B cell (primary cell): ENCODE data around the gene FAM117B. TPM values are rescaled to one million over a fixed set of nuclear protein-coding genes. Genes with fewer than 3 reads are reported as not detected.
A peak's percentile ranks its signal among the peaks of the same experiment; 100 is the strongest.

Source experiments
- ATAC-seq: fragments of 200-7000 bp; cut with Tn5 transposase; one replicate; pipeline ENCODE4 v1.10.0; 2021; ENCODE audit warnings: low read depth, mild to moderate bottlenecking, moderate number of reproducible peaks, moderate library complexity
- CTCF ChIA-PET: fragments of 350-600 bp; sonication (Branson Sonifier 250); formaldehyde crosslinking; loops from one replicate; lab custom pipeline; 2021; ENCODE audit warnings: antibody characterized with exemption, inconsistent platforms; lab: Charles Lee
- POLR2A ChIA-PET: fragments of 350-600 bp; sonication (Branson Sonifier 250); formaldehyde crosslinking; loops from one replicate; lab custom pipeline; 2021; ENCODE audit warnings: antibody characterized with exemption; lab: Charles Lee
- DNase-seq: peaks from one replicate; pipeline ENCODE4 v3.0.0; 2013
- H2AFZ ChIP-seq: 2 replicates; pipeline ENCODE4 v1.6.1; 2012; ENCODE audit warnings: mild to moderate bottlenecking, low read depth, low read length; ENCODE audit not compliant: insufficient read depth, poor library complexity, severe bottlenecking
- H3K27ac ChIP-seq, 2 donors: 1 replicate in 1 of 2; 2 replicates in 1 of 2; pipeline ENCODE4 v1.5.1; 2012 to 2013; ENCODE audit warnings: low read length in 2 of 2, mild to moderate bottlenecking in 2 of 2, moderate library complexity in 1 of 2
- H3K27me3 ChIP-seq, 4 experiments: fragments of 200-600 bp in 1 of 4; sonication (generic) in 1 of 4; replicated peaks in 1 of 4; 1 replicate in 2 of 4; 2 replicates in 2 of 4; pipeline versions ENCODE4 v1.6.1 to v1.7.0; 2013 to 2016; ENCODE audit warnings: low read length in 3 of 4, mild to moderate bottlenecking in 2 of 4, mixed read lengths in 1 of 4, moderate library complexity in 1 of 4; ENCODE audit not compliant: insufficient read depth in 4 of 4, control insufficient read depth in 3 of 4; ENCODE audit errors: control extremely low read depth in 1 of 4
- H3K36me3 ChIP-seq, 2 experiments: replicated peaks in 1 of 2; 1 replicate in 1 of 2; 2 replicates in 1 of 2; pipeline versions ENCODE4 v1.6.1 to v1.7.1; 2013; ENCODE audit warnings: low read length in 1 of 2; ENCODE audit not compliant: insufficient read depth in 2 of 2, control insufficient read depth in 1 of 2; ENCODE audit errors: control extremely low read depth in 1 of 2, extremely low read depth in 1 of 2
- H3K4me1 ChIP-seq, 2 donors: fragments of 200-600 bp in 1 of 2; sonication (generic) in 1 of 2; 1 replicate in 1 of 2; 2 replicates in 1 of 2; pipeline versions ENCODE4 v1.5.1 to v1.6.1; 2013 to 2017; ENCODE audit warnings: low read length in 2 of 2; ENCODE audit not compliant: control insufficient read depth in 2 of 2, insufficient read depth in 2 of 2
- H3K4me2 ChIP-seq: replicated peaks from 2 replicates; pipeline ENCODE3; 2012; ENCODE audit warnings: mild to moderate bottlenecking, low read depth, low read length; ENCODE audit not compliant: poor library complexity, severe bottlenecking
- H3K4me3 ChIP-seq, 5 experiments: fragments of 200-600 bp in 1 of 5; sonication (generic) in 1 of 5; 1 replicate in 3 of 5; 2 replicates in 2 of 5; pipeline versions ENCODE4 v1.5.1 to v1.7.0; 2011 to 2016; ENCODE audit warnings: low read length in 4 of 5, mild to moderate bottlenecking in 4 of 5, low read depth in 2 of 5, control low read depth in 1 of 5, moderate library complexity in 1 of 5; ENCODE audit not compliant: insufficient read depth in 1 of 5; ENCODE audit errors: control extremely low read depth in 1 of 5, extremely low read depth in 1 of 5
- H3K79me2 ChIP-seq: fragments of 200-600 bp; sonication (generic); one replicate; pipeline ENCODE4 v1.6.0; 2016; ENCODE audit warnings: low read length; ENCODE audit not compliant: control insufficient read depth, insufficient read depth
- H3K9ac ChIP-seq: fragments of 200-600 bp; sonication (generic); 2 replicates; pipeline ENCODE4 v1.6.1; 2017; ENCODE audit warnings: mild to moderate bottlenecking, low read length, moderate library complexity
- H3K9me3 ChIP-seq, 3 donors: one replicate each; pipeline versions ENCODE4 v1.6.1 to v1.7.1; 2013; ENCODE audit warnings: low read length in 2 of 3; ENCODE audit not compliant: control insufficient read depth in 2 of 3, insufficient read depth in 1 of 3; ENCODE audit errors: control extremely low read depth in 1 of 3
- H4K20me1 ChIP-seq: 2 replicates; pipeline ENCODE4 v1.6.0; 2012; ENCODE audit warnings: mild to moderate bottlenecking, low read length; ENCODE audit not compliant: insufficient read depth, control insufficient read depth, poor library complexity, severe bottlenecking
- H3K27ac Mint-ChIP-seq: one replicate; pipeline ENCODE4 v1.8.0; 2021; ENCODE audit warnings: mixed read lengths
- H3K27me3 Mint-ChIP-seq: one replicate; pipeline ENCODE4 v1.8.0; 2021; ENCODE audit warnings: mixed read lengths
- H3K4me1 Mint-ChIP-seq: one replicate; pipeline ENCODE4 v1.8.0; 2021; ENCODE audit warnings: mixed read lengths
- H3K4me3 Mint-ChIP-seq: one replicate; pipeline ENCODE4 v1.8.0; 2021; ENCODE audit warnings: mixed read lengths
- H3K9me3 Mint-ChIP-seq: one replicate; pipeline ENCODE4 v1.8.0; 2022; ENCODE audit warnings: mixed read lengths; ENCODE audit not compliant: insufficient read depth
- CTCF ChIP-seq: fragments of 200-600 bp; IDR thresholded peaks from one replicate; pipeline ENCODE4 v1.8.0; 2022; ENCODE audit warnings: antibody characterized with exemption, mild to moderate bottlenecking
- EZH2 ChIP-seq: IDR thresholded peaks from 2 replicates; pipeline ENCODE4 v1.6.1; 2012; ENCODE audit warnings: borderline replicate concordance, low read depth, mild to moderate bottlenecking, moderate library complexity, low read length; ENCODE audit not compliant: insufficient read depth, poor library complexity, severe bottlenecking
- WGBS: methylation state at CpG from one replicate; pipeline ENCODE4 v1.1.5; 2013; ENCODE audit warnings: missing lambda C conversion rate; ENCODE audit not compliant: insufficient coverage; 5-methylcytosine and 5-hydroxymethylcytosine counted together
- intact Hi-C: fragments of 100-400 bp; cut with micrococcal nuclease; formaldehyde crosslinking; loops from one replicate; pipeline ENCODE4 v1.10.0; 2022
- polyA plus RNA-seq: library from polyadenylated mRNA; depleted of rRNA; stranded (reverse); fragments of >200 nt; gene quantifications from 2 replicates; pipeline ENCODE4 v1.2.3, GENCODE V29; 2012
- total RNA-seq, 2 donors: library from RNA; stranded (reverse); fragments of 120-200 nt in 1 of 2; gene quantifications; 1 replicate in 1 of 2; 2 replicates in 1 of 2; pipeline versions ENCODE4 v1.2.3 to v1.2.4, GENCODE V29; 2013 to 2022

FAM117B gene
- total and polyA plus RNA-seq, 2 donors (not counting 1 experiment from before 2014, with no cell fraction given): 11.5 to 50.1 TPM

GRCh38 chr2:202609381-202610145 lies 25.2 kb upstream of the FAM117B start:
- Histone ChIP-seq H3K27ac (peak overlapping the region; percentile 58 to 79), H4K20me1 (no peaks in the 10 kb centered on the region), H3K4me2 (peak overlapping the region; percentile 71), H2AFZ (peak overlapping the region; percentile 59), H3K27me3 (no peaks in the 10 kb centered on the region), H3K36me3 (no peaks in the 10 kb centered on the region), H3K4me3 (peak overlapping the region in 2 of 5 experiments; percentile 3 to 45), H3K9ac (peak overlapping the region; percentile 40), H3K4me1 (peaks cover 30 to 32% of the 10 kb centered on the region in 2 donors), H3K79me2 (no peaks in the 10 kb centered on the region), H3K9me3 (no peaks in the 10 kb centered on the region)
- intact Hi-C loops: loop anchor here (2.0 kb wide), 1 partner anchor 15 kb away; no protein-coding TSS in a partner anchor
- Mint-ChIP-seq H3K27me3 (no peaks in the 10 kb centered on the region), H3K9me3 (no peaks in the 10 kb centered on the region), H3K4me3 (peak overlapping the region; percentile 58), H3K27ac (peak overlapping the region; percentile 90), H3K4me1 (peaks cover 35% of the 10 kb centered on the region)
- 50% methylated on average over 1 of the region's 3 CpGs for WGBS
- ChIA-PET CTCF (interaction anchor here (0.5 to 1.7 kb wide), 3 partner anchors 12 to 35 kb away, joined by 3 to 12 read pairs (median 4); no protein-coding TSS in a partner anchor), POLR2A (interaction anchor here (0.6 to 1.1 kb wide), 2 partner anchors 26 to 411 kb away, joined by 3 read pairs; no protein-coding TSS in a partner anchor)
- peak; percentile 48 for DNase-seq
- TF ChIP-seq EZH2: no peak
- TF ChIP-seq CTCF: no peak
- peak; percentile 74 for ATAC-seq

- H3K9me3 ChIP-seq: no peaks in the 10 kb centered on the region
- peak overlapping the region; percentile 11 to 79 for H3K27ac ChIP-seq
- H3K4me3 Mint-ChIP-seq: no peak overlapping the region
- no peaks in the 10 kb centered on the region for H3K9me3 Mint-ChIP-seq
- H3K27ac Mint-ChIP-seq: peak overlapping the region; percentile 90
- no peaks in the 10 kb centered on the region for H3K79me2 ChIP-seq
- no peaks in the 10 kb centered on the region for H3K27me3 ChIP-seq
- H3K36me3 ChIP-seq: no peaks in the 10 kb centered on the region
- peaks cover 29% of the 10 kb centered on the region for H3K4me1 Mint-ChIP-seq
- TF ChIP-seq EZH2: no peak
- no peak overlapping the region for H3K9ac ChIP-seq
- no peaks in the 10 kb centered on the region for H4K20me1 ChIP-seq
- no peak overlapping the region for H3K4me2 ChIP-seq
- POLR2A ChIA-PET: interaction anchor here (0.6 kb wide), 1 partner anchor 410 kb away, joined by 3 read pairs; no protein-coding TSS in a partner anchor
- DNase-seq (no peak), ATAC-seq (no peak)
- no CpG with 5 or more reads among the region's 5 CpGs for WGBS
- H3K27me3 Mint-ChIP-seq: no peaks in the 10 kb centered on the region
- peaks cover 28 to 29% of the 10 kb centered on the region in 2 donors for H3K4me1 ChIP-seq
- no peak overlapping the region for H3K4me3 ChIP-seq
- CTCF ChIA-PET: interaction anchor here (0.5 to 1.7 kb wide), 3 partner anchors 12 to 35 kb away, joined by 3 to 12 read pairs (median 4); no protein-coding TSS in a partner anchor
- H2AFZ ChIP-seq: peak overlapping the region; percentile 12
- intact Hi-C loops: no loop called here
Observed at GRCh38 chr2:202610380-202610779, 24.4 kb upstream of the FAM117B start.
